Prostate gland (tissue), 2 donors: ENCODE measurements around the gene GTF2IRD1. TPM values are rescaled to one million over a fixed set of nuclear protein-coding genes. Genes with fewer than 3 reads are reported as not detected.

Experiments used
- DNase-seq: peaks from one replicate; pipeline ENCODE4 v3.0.0-alpha.2; 2019; ENCODE audit warnings: low spot score
- H3K27ac ChIP-seq, 2 donors: fragments of 200-600 bp; sonication (generic); 2 replicates each; pipeline ENCODE4 v1.5.1; 2017 to 2019
- H3K27me3 ChIP-seq: fragments of 200-600 bp; sonication (generic); replicated peaks from 2 replicates; pipeline ENCODE4 v1.5.1; 2019; ENCODE audit not compliant: insufficient read depth
- H3K36me3 ChIP-seq, 2 donors: fragments of 200-600 bp; sonication (generic); 1 replicate in 1 of 2; 2 replicates in 1 of 2; pipeline versions ENCODE4 v1.5.1 to v1.8.1; 2017 to 2019
- H3K4me1 ChIP-seq: fragments of 200-600 bp; sonication (generic); replicated peaks from 2 replicates; pipeline ENCODE4 v1.5.1; 2019
- H3K4me3 ChIP-seq, 2 donors: fragments of 200-600 bp; sonication (generic); 2 replicates each; pipeline ENCODE4 v1.5.1; 2017 to 2019
- H3K9me3 ChIP-seq: fragments of 200-600 bp; sonication (generic); 2 replicates; pipeline ENCODE4 v1.5.1; 2017
- CTCF ChIP-seq, 4 experiments: fragments of 200-600 bp in 2 of 4; fragments of 450-650 bp in 2 of 4; sonication (generic) in 2 of 4; IDR thresholded peaks; 1 replicate in 3 of 4; 2 replicates in 1 of 4; pipeline ENCODE4 v1.5.1; 2016 to 2019; ENCODE audit warnings: antibody characterized with exemption in 4 of 4, mild to moderate bottlenecking in 2 of 4, moderate library complexity in 2 of 4
- POLR2A ChIP-seq: fragments of 450-650 bp; IDR thresholded peaks from one replicate; pipeline ENCODE4 v1.6.1; 2016; ENCODE audit warnings: antibody characterized with exemption, mild to moderate bottlenecking
- POLR2AphosphoS5 ChIP-seq: sonication (generic); formaldehyde crosslinking; IDR thresholded peaks from one replicate; pipeline ENCODE4 v1.6.1; 2017; ENCODE audit warnings: antibody characterized with exemption
- WGBS: methylation state at CpG from one replicate; pipeline ENCODE4 v1.1.5; 2018; 5-methylcytosine and 5-hydroxymethylcytosine counted together
- intact Hi-C: fragments of 100-400 bp; cut with DNase I; formaldehyde crosslinking; loops from one replicate; pipeline ENCODE4 v1.14.2; 2022
- total RNA-seq, 2 donors: library from RNA; depleted of rRNA; stranded (reverse); fragments of >200 nt; gene quantifications; one replicate each; pipeline ENCODE4 v1.1.0, GENCODE V29; 2016

GTF2IRD1 gene
- total RNA-seq, 2 donors from 2014 or later: 24.0 to 36.6 TPM

GRCh38 chr7:74457007-74457406, 3.3 kb downstream of the GTF2IRD1 start:
- DNase-seq: no peak
- WGBS: 75% methylated on average over 5 of the region's 5 CpGs
- H3K27ac ChIP-seq: no peak overlapping the region

GRCh38 chr7:74461970-74462706, 8.4 kb downstream of the GTF2IRD1 start:
- H3K27me3 ChIP-seq: no peaks in the 10 kb centered on the region
- DNase-seq: no peak
- peak overlapping the region in 1 of 2 donors; percentile 32 for H3K27ac ChIP-seq
- no peak for TF ChIP-seq POLR2A
- no peak for TF ChIP-seq CTCF (IDR thresholded peaks at IDR 0.05)
- TF ChIP-seq POLR2AphosphoS5: no peak
- WGBS: 75% methylated on average over 15 of the region's 15 CpGs
- H3K4me1 ChIP-seq: peaks cover 21% of the 10 kb centered on the region
- H3K4me3 ChIP-seq: no peak overlapping the region
- intact Hi-C loops: no loop called here
- no peaks in the 10 kb centered on the region for H3K9me3 ChIP-seq
- H3K36me3 ChIP-seq: no peaks in the 10 kb centered on the region

More at GRCh38 chr7:74457007-74457406, 3.3 kb downstream of the GTF2IRD1 start:
- intact Hi-C loops: no loop called here
- no peak for TF ChIP-seq CTCF (IDR thresholded peaks at IDR 0.05)
- no peak for TF ChIP-seq POLR2AphosphoS5
- no peak for TF ChIP-seq POLR2A
- Histone ChIP-seq H3K4me3 (no peak overlapping the region), H3K4me1 (no peaks in the 10 kb centered on the region), H3K27me3 (no peaks in the 10 kb centered on the region), H3K9me3 (no peaks in the 10 kb centered on the region), H3K36me3 (no peaks in the 10 kb centered on the region)

- DNase-seq: no peak
- no peaks in the 10 kb centered on the region for H3K36me3 ChIP-seq
- H3K4me1 ChIP-seq: peaks cover 21% of the 10 kb centered on the region
- no peak overlapping the region for H3K4me3 ChIP-seq
- peak overlapping the region in 1 of 2 donors; percentile 32 for H3K27ac ChIP-seq
- intact Hi-C loops: no loop called here
- H3K9me3 ChIP-seq: no peaks in the 10 kb centered on the region
- no peak for TF ChIP-seq POLR2A
- WGBS: 52% methylated on average over 11 of the region's 11 CpGs
- H3K27me3 ChIP-seq: no peaks in the 10 kb centered on the region
Observed at GRCh38 chr7:74462707-74463100, 9.0 kb downstream of the GTF2IRD1 start.

- no peaks in the 10 kb centered on the region for H3K9me3 ChIP-seq
- peak; percentile 87 for DNase-seq
- no peaks in the 10 kb centered on the region for H3K27me3 ChIP-seq
- intact Hi-C loops: no loop called here
- peak overlapping the region; percentile 82 to 85 for H3K27ac ChIP-seq
- 56% methylated on average over 7 of the region's 7 CpGs for WGBS
- H3K4me1 ChIP-seq: peaks cover 21% of the 10 kb centered on the region
- peak; percentile 87 for TF ChIP-seq POLR2AphosphoS5
- no peak for TF ChIP-seq POLR2A
- peak in 2 of 4 experiments; percentile 39 to 45 for TF ChIP-seq CTCF (IDR thresholded peaks at IDR 0.05)
- no peaks in the 10 kb centered on the region for H3K36me3 ChIP-seq
- no peak overlapping the region for H3K4me3 ChIP-seq
Observed at GRCh38 chr7:74464931-74465886, 11.5 kb downstream of the GTF2IRD1 start.

GRCh38 chr7:74466196-74466813, 12.6 kb downstream of the GTF2IRD1 start:
- no peaks in the 10 kb centered on the region for H3K27me3 ChIP-seq
- intact Hi-C loops: no loop called here
- H3K9me3 ChIP-seq: no peaks in the 10 kb centered on the region
- 33% methylated on average over 21 of the region's 21 CpGs for WGBS
- DNase-seq: peak; percentile 64
- no peak for TF ChIP-seq POLR2A
- TF ChIP-seq POLR2AphosphoS5: peak; percentile 58
- TF ChIP-seq CTCF (IDR thresholded peaks at IDR 0.05): no peak
- no peak overlapping the region for H3K4me3 ChIP-seq
- H3K4me1 ChIP-seq: peaks cover 21% of the 10 kb centered on the region
- peak overlapping the region; percentile 82 to 85 for H3K27ac ChIP-seq
- no peaks in the 10 kb centered on the region for H3K36me3 ChIP-seq
